Measurements from ENCODE around the gene SAP30.

DNA sequence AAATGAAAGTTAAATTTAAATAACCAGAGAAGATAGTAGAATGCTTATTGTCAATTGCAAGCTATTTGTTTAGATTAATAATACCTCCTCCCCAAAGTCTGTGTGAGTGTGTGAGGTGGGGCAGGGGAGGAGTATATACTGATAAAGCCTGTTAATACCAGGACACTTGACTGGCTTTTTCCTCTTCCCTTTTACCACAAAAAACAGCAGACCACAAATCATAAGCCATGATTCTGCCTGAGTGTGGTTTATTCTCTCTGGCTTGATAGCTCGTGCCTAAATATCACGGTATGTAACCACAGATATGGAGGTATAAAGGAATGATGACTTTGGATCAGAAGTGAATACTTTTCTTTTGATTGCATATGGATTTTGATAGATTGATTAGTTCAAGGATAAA is 50.0 kb downstream of the SAP30 start:
- TF ChIP-seq POLR2A (IDR thresholded peaks at IDR 0.05) = no peak
- TF ChIP-seq, protein P1, sequence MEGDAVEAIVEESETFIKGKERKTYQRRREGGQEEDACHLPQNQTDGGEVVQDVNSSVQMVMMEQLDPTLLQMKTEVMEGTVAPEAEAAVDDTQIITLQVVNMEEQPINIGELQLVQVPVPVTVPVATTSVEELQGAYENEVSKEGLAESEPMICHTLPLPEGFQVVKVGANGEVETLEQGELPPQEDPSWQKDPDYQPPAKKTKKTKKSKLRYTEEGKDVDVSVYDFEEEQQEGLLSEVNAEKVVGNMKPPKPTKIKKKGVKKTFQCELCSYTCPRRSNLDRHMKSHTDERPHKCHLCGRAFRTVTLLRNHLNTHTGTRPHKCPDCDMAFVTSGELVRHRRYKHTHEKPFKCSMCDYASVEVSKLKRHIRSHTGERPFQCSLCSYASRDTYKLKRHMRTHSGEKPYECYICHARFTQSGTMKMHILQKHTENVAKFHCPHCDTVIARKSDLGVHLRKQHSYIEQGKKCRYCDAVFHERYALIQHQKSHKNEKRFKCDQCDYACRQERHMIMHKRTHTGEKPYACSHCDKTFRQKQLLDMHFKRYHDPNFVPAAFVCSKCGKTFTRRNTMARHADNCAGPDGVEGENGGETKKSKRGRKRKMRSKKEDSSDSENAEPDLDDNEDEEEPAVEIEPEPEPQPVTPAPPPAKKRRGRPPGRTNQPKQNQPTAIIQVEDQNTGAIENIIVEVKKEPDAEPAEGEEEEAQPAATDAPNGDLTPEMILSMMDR (IDR thresholded peaks at IDR 0.05) = no peak

Measured in thyroid gland (tissue), 4 donors.